Left renal cortex interstitium (tissue), 4 donors: ENCODE measurements around the gene WFIKKN2. TPM values are rescaled to one million over a fixed set of nuclear protein-coding genes. Genes with fewer than 3 reads are reported as not detected.
A peak's percentile ranks its signal among the peaks of the same experiment; 100 is the strongest.

Source experiments
- DNase-seq, 4 donors: peaks; one replicate each; pipeline ENCODE4 v3.0.0-alpha.2; 2013; ENCODE audit warnings: low read depth in 4 of 4, low spot score in 2 of 4, missing footprints in 1 of 4
- polyA plus RNA-seq, 4 donors: library from polyadenylated mRNA; unstranded; fragments of 120-200 nt; gene quantifications; one replicate each; pipeline ENCODE4 v1.2.1, GENCODE V29; 2013; ENCODE audit not compliant: insufficient read length in 4 of 4

The WFIKKN2 gene
- polyA plus RNA-seq, 4 donors: 0.74 to 2.3 (median 1.1) TPM

DNA sequence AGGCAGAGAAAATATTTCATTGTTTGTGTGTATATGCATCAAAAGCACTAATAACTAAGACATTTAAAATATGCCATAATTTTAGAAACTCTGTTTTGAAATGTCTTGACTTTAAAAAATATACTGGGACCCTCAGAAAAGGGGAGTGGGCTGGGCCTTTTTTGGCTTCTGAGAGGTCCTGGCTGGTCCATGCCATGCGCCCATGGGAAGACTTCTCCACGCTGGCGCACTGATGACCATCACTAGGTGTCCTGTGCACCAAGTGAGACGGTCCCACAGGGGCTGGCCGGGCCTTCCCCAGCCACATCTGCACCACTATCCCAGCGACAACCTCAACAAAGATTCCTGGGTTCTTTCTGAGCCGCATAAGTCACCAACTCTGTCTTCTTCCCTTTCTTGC, 27.0 kb upstream of the WFIKKN2 start:
- no peak for DNase-seq

DNA sequence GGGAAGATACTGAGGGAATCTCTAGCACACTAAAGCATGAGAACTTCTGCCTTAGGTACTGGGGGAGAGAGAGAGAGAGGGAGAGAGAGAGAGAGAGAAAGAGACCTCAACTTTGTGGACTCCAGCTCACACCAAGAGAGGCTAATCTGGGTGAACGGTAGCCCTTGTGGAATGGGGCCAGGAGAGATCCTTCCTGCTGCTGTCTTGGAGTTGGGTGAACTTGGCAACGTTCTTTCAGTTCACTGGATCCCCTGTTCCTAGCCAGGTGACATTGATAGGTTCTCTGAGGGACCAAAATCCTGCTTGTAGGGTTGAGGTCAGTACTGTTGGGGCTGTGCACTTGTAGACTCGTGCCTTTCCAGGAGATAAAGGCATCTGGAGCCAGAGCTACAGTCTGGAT, 26.5 kb upstream of the WFIKKN2 start:
- no peak for DNase-seq

DNA sequence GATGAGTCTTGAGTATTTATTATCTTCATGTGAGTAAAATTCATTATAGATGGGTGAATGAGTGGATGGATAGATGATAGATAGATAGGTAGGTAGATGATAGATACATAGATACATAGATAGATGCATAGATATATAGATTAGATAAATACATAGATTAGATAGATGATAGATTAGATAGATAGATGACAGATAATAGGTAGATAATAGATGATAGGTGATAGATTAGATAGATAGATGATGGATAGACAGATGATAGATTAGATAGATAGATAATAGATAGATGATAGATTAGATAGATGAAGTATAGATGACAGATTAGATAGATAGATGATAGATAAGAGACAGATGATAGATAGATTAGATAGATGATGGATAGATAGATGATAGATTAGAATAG, 21.8 kb upstream of the WFIKKN2 start:
- no peak for DNase-seq

DNA sequence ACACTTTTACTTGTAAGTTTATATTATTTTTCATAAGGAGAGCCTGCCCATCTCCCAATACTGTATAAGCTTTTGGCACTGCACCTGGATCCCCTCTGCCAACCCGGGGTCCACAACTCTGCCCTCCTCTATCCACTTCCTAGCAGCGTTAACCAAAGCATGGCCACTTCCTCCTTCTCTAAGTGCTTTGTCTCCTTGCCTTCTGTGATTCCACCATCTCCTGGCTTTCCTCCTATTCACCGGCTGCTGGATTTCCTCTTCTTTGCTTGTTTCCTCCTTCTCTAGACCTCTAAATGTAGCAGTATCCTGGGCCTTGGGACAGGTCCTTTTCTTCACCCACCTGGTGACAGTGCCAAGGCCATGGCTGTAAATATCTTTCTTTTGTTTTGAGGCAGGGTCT, 20.0 kb upstream of the WFIKKN2 start:
- no peak for DNase-seq

DNA sequence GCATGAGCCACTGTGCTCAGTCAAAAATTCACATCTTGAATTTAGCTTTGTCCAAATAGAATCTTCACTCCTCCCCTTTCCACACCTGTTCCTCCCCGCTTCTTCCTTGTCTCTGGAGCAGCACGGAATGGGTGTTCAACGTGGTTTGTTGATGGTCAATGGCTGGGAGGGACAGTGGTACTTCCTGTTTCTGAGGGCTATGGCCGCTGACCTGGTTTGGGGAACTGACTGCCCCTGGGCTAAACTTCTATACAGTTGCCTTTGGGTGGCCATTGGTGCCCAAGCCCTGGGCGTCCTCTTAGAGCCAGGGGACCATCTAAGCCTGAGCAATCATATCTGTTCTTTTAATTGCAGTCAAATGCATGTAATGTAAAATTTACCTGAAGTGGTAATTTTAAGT, 19.1 kb upstream of the WFIKKN2 start:
- no peak for DNase-seq

DNA sequence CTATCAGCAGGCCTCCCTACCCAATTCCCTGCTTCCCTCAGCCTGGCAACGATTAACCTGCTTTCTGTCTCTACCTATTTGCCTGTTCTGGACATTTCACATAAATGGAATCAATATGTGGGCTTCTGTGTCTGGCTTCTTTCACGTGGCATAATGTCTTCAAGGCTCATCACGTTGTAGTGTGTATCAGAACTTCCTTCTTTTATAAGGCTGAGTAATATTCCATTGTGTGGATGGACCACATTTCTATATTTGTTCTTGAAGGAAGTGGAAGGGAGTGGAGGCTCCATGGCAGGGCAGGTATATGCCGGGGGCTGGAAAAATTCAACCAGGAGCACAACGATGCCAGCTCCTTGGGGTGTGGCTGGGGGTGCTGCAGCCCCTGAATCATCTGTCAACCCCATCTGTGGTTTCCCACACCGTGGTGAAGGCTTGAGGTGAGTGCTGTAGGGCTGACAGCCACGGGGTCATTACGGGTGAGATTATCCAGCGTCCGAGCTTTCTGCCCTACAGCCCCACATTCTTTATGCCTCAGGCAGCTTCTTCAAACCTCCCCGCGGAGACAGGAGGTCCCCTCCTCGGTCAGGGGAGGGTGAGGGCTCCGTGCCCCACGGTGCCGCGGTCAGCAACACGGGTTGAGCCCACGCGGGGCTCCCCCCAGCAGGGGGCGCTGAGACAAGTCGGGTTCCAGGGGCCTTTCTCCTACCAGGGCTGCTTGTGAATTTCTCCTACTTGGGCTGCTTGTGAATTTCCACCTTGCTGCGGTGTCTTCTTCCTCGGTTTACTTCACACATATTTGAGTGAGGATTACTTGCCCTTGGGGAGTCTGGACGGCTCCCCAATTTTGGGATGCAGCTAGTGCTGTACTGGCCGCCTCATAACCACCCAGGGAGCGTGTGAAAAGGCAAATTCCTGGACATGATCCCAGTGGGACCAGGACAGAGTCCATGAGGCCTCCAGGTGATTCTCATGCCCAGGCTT, 18.3 kb upstream of the WFIKKN2 start:
- DNase-seq: no peak

DNA sequence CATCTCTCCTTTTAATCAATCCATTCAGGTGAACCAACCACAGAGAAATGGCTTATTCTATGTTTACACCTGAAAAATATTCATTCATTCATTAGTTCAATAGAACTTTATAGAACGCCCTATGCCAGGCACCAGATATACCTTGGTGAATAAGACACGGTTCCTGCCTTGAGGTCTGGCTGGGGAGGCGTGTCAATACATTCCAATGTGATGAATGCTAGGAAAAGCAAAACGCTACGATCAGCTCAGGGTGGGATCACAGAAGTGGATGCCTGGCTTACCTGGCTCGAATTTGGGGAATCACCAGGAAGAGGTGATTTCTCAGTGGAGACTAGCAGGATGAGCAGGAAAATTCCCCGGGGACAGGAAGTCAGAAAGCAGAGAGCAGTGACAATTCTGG, 17.5 kb upstream of the WFIKKN2 start:
- no peak for DNase-seq

DNA sequence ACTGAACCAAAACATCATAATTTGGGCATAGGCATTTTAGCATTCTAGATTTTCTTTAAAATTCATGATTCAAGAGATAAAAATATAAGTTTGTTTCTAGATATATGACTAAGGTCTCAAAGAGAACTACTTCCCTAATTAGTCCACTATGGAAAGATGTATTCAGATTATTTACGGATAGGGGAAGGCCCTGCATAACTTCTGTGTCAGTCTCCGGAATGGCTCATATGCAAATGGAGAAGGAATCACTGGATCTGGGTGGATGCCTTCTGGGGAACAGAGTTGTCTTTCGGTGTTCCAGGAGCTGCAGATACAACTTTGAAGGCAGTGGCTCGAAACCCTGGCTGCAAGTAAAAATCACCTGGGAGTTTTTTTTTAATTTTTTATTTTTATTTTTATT, 17.1 kb upstream of the WFIKKN2 start:
- DNase-seq: no peak

DNA sequence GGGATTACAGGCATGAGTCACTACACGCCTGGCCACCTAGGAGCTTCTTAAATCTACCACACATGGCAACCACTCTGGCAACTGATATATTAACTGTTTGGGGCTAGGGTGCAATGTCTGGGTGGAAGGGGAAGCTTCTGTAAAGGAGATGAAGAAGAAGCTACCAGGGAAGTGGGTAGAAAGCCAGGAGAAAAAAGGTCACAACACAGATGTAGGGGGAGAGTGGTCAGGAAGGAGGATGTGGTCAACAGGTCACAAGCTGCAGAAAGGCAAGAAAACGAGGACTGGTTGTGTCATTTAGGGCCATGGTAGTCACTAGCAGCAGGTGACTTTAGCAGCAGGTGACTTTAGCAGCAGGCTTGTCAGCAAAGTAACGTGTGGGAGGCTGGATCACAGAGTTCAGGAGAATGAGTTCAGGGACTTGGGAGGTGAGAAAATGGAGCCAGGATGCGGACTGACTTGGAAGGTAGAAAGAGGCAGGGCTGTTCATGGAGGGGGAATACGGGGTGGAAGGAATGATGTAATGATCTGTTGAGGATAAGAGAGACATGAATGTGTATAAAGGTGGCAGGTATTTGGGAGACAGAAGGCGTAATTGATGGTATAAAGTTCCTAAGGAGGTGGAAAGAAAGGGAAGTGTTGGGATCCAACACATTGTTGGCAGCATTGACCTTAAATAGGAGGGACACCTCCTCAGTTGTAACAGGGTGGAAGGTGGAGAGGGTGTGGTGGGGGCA, 16.3 kb upstream of the WFIKKN2 start:
- no peak for DNase-seq

DNA sequence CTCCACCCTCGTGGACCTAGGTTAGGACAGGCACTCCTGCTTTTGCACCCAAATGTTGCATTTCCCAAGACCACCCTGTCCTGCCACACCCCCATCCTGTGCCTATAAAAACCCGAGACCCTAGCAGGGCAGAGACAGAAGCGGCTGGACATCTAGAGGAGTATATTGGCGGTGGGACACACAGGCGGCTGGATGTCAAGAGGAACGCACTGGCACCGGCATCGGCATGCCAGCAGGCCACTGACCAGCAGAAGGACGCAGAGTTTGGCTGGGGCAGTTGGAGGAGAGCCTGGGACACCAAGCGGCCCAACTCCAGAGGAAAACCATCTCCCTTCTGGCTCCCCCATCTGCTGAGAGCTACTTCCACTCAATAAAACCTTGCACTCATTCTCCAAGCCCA, 14.7 kb upstream of the WFIKKN2 start:
- DNase-seq: no peak

DNA sequence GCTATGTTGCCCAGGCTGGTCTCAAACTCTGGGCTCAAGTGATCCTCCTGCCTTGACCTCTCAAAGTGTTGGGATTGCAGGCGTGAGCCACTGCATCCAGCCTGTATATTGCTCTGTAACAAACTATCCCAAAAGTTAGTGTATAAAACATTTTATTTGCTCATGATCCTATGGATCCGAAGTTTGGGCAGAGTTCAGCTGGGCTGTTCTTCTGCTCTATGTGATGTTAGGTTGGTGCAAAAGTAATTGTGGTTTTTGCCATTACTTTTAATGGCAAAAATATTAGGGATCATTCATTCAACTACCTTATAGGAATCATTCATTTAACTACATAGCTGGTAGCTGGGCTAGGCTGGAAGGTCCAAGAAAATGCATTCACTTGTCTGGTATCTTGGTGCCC, 12.8 kb upstream of the WFIKKN2 start:
- no peak for DNase-seq

DNA sequence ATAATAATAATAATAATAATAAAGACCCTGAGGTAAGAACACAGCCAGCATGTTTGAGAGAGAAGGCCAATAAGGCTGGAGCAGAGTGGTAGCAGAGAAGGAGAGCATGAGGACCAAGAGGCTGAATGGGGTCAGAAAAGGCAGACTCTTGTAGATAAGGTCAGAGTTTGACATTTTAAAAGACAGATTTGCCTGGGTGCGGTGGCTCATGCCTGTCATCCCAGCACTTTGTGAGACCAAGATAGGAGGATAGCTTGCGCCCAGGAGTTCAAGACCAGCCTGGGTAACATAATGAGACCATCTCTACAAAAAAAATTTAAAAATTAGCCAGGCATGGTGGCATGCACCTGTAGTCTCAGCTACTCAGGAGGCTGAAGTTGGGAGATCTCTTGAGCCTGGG, 11.0 kb upstream of the WFIKKN2 start:
- no peak for DNase-seq

DNA sequence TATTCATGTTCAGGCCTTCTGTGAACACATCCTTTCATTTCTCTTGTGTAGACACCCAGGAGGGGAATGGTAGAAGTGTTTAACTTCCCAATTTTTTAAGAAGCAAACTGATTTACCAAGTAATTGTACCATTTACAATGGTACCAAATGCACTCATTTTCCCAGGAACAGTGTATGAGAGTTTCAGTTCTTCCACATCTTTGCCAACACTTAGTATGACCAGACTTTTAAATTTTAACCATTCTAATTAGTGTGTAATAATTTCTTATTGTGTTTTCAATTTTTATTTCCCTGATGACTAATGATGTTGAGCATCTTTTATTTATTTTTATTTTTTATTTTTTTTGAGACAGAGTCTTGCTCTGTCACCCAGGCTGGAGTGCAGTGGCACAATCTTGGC, 10.2 kb upstream of the WFIKKN2 start:
- no peak for DNase-seq

DNA sequence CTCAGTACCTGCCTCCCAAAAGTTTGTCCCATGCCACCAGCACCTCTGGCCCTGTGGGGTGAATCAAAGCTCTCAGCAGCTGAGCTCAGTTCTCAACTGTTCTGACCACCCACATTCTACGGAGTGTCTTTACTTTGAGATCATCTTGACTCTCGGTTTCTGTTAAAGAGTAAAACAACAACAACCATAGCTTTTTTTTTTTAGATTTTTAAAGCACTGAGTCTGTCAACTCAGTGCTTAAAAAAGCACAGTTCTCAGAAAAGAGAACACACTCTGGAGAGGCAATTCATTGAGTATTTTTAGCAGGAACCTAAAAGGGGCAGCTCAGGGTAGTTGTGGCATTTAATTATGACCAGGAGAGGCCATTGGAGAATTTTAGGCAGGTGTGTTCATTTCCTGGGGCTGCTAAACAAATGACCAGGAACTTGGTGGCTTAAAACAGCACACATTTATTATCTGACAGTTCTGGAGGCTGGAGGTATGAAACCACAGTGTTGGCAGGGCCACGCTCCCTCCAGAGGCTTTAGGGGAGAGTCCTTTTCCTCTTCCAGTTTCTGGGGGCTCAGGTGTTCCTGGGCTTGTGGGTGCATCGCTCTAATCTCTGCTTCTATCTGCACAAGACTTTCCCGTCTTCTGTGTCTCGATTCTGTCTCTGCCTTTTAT, 6.7 kb upstream of the WFIKKN2 start:
- DNase-seq: no peak

DNA sequence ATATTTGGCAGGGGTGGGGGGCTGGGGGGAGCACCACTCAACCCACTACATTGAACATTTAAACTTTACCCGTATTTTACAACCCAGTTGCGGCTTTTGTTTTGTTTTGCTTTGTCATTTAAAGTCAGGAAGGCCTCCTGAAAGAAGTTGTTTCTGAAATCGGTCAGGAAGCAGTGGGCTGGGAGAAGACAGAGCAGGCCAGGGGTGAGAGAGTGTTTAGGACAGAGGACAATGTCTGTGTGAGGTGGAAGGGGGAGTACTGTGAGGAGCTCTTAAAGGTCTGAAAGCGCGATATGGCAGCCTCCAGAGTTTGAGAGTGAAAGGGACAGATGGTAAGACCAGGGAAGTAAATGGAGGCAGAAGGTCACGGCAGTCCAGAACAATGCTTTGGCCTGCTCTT, 6.1 kb upstream of the WFIKKN2 start:
- no peak for DNase-seq

DNA sequence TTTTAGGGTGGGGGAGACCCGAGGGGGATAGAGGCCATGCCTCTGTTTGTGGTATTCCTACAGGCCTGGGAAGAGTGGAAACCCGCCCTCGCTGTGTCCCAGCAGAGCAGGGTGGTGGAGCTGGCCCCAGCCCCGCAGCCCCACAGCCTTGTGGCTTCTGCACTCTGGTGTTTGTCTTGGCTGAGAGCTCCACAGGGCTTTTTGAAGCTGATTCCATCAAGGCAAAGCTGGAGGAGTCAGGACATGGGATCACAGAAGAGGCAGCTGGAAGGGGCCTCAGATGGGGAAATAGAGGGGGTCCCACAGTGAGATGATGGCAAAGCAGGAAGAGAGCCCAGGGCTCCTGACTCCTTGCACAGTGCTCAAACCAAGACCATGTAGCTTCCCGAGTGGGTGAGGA, 5.0 kb upstream of the WFIKKN2 start:
- peak in 2 of 4 donors; percentile 56 to 63 for DNase-seq

DNA sequence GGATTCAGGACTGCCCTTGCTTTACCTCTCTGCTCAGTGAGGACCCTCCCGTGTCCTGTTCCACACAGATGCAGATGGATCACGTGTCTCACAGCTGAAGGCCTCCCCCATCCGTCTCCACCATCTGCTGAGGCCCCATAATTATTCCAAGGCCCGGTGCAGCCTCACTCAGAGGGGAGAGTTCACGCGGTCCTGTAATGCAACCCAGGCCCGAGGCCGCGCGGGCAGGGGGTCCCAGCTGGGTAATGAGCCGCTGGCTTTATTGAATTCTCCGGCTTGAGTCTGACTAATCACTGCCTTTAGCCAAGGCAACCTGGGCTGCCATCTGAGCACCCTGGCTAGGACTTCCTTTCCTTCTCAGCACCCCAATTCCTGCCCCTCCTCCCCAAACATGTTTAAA, 4.4 kb upstream of the WFIKKN2 start:
- DNase-seq: peak in 1 of 4 donors; percentile 63

DNA sequence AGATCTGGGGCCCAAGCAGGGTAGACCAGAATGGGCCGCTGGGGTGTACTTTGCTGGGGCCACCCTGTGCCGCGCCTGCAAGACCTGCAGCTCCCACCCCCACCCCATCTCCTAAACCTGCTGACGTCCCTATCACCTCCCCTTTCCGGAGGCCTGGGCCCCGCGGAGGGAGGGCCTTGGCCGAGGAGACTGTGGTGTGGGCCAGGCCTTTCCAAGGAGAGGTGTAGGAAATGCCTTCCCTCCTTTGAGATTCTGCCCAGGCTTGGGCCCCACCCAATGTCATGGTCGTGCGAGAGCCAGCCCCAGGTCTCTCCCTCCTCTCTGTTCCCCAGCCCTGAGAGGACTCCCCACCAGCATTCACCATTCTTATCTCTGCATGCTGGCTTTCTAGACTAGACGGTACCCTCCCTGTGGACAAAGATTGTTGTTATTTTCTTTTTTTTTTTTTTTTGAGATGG, 3.9 kb upstream of the WFIKKN2 start:
- no peak for DNase-seq

DNA sequence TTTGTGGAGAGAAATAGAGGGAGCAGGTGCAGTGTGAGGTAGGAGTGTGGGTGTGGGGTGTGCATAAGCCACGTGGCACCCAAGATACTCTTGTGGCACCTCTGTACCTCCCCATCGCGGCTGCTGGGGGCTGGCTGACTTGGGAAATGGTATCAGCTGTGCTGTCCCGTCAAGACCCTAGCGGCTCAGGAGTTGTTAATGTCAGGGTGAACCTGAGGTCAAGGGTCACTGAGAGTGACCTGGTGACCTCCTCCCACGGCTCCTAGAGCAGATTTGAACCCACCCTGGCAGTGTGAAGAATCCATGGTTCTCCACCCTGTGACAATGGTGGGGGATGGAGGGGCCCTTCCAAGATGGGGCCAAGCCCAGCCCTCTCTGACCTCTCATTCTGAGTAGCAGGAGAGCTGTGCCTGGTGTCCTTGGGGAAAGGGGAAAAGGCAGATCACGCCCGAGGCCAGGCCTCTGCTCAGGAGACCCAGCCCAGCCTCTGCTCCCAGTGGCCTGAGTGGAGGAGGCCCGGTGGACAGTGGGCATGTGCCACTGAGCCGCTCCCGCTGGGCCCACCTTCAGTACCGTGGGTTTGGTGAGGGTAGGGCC, 3.0 kb upstream of the WFIKKN2 start:
- no peak for DNase-seq

DNA sequence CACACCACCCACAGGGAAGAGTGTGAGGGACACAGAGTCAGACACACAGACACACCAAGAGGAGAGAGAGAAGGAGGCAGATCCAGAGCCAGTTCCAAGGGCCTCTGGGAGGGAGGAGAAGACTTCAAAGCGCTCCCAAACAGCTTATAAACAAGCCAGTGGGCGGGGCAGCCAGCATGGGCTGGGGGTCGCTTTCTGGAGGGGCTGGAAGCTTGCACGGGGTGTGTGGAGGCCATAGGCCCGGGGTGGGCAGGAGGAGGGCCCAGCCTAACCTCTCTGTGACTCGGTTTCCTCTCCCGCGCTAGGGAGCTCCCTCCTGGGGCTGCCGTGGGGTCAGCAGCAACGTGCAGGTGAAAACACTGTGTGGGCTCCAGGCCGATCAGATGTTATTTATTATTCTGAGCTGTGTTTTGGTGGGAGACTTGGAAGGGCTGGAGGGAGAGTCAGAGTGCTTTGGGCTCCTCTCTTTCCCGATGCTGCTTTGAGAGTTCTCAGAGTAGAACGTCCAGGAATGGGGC, 2.5 kb upstream of the WFIKKN2 start:
- DNase-seq: no peak
